NCI-H2029 (cell line): ENCODE measurements around the gene SDK1.
A peak's percentile ranks its signal among the peaks of the same experiment; 100 is the strongest.
"Not testable (repeated sequence)": the region's sequence is repeated elsewhere in the genome, so short reads cannot be mapped to it uniquely, and the experiment has no call there.

Experiments
- DNase-seq: peaks from one replicate; lab custom pipeline; 2025; lab: John Stamatoyannopoulos, UW

Gene SDK1

GRCh38 chr7:3538041-3538440, 237.0 kb downstream of the SDK1 start:
- no peak for DNase-seq

GRCh38 chr7:3540456-3541220, 239.6 kb downstream of the SDK1 start:
- DNase-seq, result no peak

DNA sequence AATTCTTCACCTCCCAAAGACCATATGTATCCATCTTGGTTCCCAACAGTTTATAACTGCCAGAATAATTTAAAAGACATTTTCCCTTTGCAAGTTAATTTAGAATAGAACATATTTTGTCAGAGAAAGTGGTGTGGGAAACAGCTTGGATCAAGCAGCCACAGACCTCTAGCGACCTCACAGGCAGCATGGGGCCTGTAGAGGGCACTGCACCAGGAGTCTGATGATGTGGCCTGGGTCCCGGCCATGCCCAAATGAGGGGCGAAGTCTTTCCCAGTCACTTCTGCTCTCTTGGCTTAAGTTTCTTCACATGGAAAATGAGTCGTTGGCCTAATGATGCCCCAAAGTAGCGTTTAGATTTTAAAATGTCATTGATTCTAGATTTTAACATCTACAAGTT, 243.2 kb downstream of the SDK1 start:
- DNase-seq, result no peak

GRCh38 chr7:3548815-3549214, 247.8 kb downstream of the SDK1 start:
- DNase-seq, result no peak

GRCh38 chr7:3549601-3550000, 248.5 kb downstream of the SDK1 start:
- no peak for DNase-seq

- no peak for DNase-seq
Measured at GRCh38 chr7:3551536-3551935, 250.5 kb downstream of the SDK1 start.

- no peak for DNase-seq
Measured at GRCh38 chr7:3552499-3552898, 251.4 kb downstream of the SDK1 start.

DNA sequence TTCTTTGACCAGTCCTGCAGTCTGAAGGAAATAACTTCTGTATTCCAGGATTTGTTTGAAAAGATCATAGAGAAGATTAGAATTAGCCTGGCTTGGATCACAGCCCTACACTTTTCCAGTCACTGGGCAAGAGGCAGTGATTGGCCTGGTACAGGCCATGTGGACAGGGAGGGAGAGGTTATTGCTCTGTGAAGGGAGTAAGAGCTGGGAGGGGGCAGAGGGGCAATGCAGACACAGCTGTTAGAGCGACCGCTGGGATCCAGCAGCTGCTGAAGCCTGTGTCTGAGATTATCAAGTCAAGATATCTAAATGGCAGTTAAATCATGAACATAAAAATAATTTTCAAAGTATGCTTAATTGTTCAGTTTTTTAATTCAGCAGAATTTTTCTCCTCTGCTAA, 257.3 kb downstream of the SDK1 start:
- DNase-seq, result no peak

DNA sequence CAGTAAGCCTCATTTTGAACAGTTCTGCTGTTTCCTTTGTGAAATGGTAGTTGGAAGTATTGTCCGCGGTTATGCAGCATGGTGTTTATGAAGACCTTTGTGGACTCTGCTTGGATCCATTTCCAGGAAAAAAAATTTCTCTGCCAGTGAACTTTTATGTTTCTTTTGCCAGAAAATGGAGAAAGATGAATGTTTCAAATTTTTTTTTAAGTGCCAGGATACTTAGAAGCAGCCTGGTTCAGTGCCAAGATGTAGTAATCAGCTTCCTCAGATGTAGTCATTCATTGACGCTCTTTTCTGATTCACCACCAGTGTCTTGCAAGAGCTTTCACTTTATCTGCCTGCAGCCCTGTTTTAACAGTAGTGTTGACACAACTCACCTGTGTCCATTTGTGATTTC, 258.2 kb downstream of the SDK1 start:
- peak; percentile 37 for DNase-seq

GRCh38 chr7:3560495-3560894, 259.4 kb downstream of the SDK1 start:
- DNase-seq, result no peak

DNA sequence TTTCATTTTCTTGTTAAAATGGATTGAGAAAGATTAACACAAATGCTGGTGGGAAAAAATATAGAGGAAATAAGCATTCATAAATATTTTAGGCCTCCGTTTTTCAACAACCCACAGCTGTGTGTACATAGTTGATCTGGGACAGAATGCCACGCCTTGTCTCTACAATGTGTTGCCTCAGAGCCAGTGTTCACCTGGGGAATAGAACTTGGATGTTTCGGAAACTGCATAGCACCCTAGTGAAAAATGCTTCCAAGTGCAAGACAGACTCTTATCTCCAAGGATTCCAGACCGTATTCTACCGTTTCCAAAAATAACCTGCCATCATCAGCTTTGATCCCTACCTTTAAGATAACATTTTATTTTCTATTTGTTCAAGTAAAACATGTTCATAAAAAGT, 260.9 kb downstream of the SDK1 start:
- DNase-seq, result no peak

- DNase-seq, result no peak
Measured at GRCh38 chr7:3564231-3564630, 263.2 kb downstream of the SDK1 start.

DNA sequence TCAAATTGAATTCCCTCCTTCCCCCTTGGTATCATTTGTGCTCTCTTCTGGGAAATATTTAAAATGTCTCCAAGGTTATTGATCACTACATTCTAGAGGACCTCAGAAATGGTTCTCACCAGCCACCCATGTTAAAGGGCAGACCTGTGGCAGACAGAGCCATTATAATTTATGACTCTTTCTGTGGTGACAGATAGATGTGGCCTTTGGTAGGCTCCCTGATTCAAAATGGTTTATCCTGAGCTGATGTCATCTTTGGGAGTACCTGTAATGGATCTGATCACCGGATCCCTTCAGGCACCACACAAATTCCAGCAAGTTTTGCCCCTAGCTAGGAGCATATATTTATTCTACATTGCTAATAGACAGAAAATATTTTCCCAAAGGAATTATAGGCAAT, 267.5 kb downstream of the SDK1 start:
- no peak for DNase-seq

- no peak for DNase-seq
Measured at GRCh38 chr7:3569643-3570042, 268.6 kb downstream of the SDK1 start.

DNA sequence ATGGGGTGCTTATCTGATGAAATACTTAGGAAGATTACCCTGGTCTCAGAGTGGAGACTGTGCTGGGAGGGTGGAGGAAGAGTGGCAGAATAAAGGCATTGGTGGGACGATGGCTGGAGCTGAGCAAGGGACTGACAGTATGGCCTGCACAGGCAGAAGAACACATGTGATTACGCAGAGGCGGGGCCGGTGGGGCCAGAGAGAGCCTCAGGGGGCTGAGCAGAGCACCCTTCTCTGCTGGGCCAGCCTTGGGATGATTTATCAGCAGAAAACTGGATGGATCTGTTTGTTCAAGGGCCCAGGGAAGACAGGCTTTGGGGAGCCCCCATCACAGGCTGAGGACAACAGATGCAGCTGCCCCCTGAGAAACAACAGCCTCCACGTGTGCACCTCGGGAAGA, 272.1 kb downstream of the SDK1 start:
- no peak for DNase-seq

GRCh38 chr7:3574386-3574785, 273.3 kb downstream of the SDK1 start:
- no peak for DNase-seq

DNA sequence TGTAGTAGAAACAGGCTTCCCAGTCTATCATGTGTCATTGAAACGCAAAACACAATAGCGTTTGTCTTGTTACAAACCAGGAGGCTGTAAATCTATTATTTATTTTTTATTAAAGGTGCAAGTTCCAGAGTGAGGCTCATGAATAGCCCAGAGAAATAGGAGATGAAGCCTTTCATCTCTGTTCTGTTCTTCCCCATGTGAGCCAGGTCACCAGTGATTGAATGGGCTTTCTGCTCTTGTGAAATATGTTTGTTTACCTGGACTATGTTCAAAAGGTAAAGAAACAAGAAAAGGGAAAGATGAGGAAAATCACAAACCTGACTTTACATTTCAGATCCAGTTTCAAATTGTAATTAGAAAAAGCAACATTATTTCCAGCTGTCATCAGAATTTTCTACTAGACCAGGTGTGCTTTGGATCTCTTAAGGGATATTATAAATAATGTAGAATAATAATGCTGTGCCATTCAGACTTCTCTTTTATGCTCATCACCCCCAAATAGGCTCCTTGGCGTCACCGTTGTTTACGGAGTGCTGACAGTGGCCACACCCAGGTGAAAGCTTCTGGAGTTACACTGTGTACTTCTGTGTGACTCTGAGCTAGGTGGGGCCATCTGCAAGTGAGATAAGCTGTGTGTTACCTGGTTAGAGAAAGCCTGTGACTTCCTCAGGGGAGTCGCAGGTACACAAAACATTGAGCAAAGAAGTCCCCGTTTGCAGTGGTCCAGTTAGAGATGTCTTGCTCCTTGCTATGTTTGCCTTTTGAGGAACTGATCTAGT, 274.9 kb downstream of the SDK1 start:
- DNase-seq, result no peak

GRCh38 chr7:3578399-3578798, 277.3 kb downstream of the SDK1 start:
- DNase-seq, result no peak

DNA sequence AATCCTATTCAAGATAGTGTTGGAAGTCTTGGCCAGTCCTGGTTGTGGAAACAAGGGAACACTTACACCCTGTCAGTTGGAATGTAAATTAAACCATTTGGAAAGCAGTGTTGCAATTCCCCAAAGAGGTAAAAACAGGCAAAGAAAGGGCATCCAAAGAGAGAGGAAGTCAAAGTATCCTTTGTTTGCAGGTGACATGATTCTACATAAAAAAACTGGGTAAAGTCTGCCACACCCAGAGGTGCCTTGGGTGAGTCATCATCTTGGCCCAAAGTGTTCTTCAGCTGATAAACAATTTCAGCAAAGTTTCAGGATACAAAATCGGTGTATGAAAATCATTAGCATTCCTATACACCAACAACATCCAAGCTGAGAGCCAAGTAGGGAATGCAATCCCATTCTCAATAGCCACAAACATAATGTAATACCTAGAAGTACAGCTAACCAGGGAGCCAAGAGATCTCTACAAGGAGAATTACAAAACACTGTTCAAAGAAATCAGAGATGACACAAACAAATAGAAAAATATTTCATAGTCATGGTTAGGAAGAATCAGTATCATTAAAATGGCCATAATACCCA, 278.7 kb downstream of the SDK1 start:
- DNase-seq, result no peak

GRCh38 chr7:3582145-3582544, 281.1 kb downstream of the SDK1 start:
- not testable (repeated sequence) for DNase-seq

- no peak for DNase-seq
Measured at GRCh38 chr7:3585826-3586225, 284.8 kb downstream of the SDK1 start.

- DNase-seq, result no peak
Measured at GRCh38 chr7:3588341-3588740, 287.3 kb downstream of the SDK1 start.

GRCh38 chr7:3589752-3590151, 288.7 kb downstream of the SDK1 start:
- DNase-seq, result no peak
